Activated effector memory CD4-positive, alpha-beta T cell treated with Interleukin-2 at 50 U/mL for 16 hours (primary cell): ENCODE data around the gene LTB4R2.
A peak's percentile ranks its signal among the peaks of the same experiment; 100 is the strongest.
"Not testable (repeated sequence)": the region's sequence is repeated elsewhere in the genome, so short reads cannot be mapped to it uniquely, and the experiment has no call there.

Experiments
- DNase-seq: peaks from one replicate; pipeline ENCODE4 v3.0.0-alpha.2; 2020

LTB4R2 gene

GRCh38 chr14:24321212-24321975, 11.5 kb downstream of the LTB4R2 start:
- no peak for DNase-seq

GRCh38 chr14:24322672-24323071, 12.7 kb downstream of the LTB4R2 start:
- no peak for DNase-seq

- no peak for DNase-seq
These were observed 13.4 kb downstream of the LTB4R2 start for GRCh38 chr14:24323341-24323740.

GRCh38 chr14:24324024-24324423, 14.1 kb downstream of the LTB4R2 start:
- no peak for DNase-seq

GRCh38 chr14:24325041-24325530, 15.1 kb downstream of the LTB4R2 start:
- DNase-seq: no peak

GRCh38 chr14:24325963-24326362, 16.0 kb downstream of the LTB4R2 start:
- DNase-seq: no peak

- no peak for DNase-seq
These were observed 17.4 kb downstream of the LTB4R2 start for GRCh38 chr14:24327303-24327702.

- not testable (repeated sequence) for DNase-seq
These were observed 18.0 kb downstream of the LTB4R2 start for GRCh38 chr14:24327914-24328313.

- no peak for DNase-seq
These were observed 19.2 kb downstream of the LTB4R2 start for GRCh38 chr14:24329073-24329663.

- DNase-seq: peak; percentile 53
These were observed 19.8 kb downstream of the LTB4R2 start for GRCh38 chr14:24329736-24330135.

- no peak for DNase-seq
These were observed 21.2 kb downstream of the LTB4R2 start for GRCh38 chr14:24330973-24331674.

- DNase-seq: no peak
These were observed 21.9 kb downstream of the LTB4R2 start for GRCh38 chr14:24331731-24332267.

GRCh38 chr14:24332268-24332993, 22.5 kb downstream of the LTB4R2 start:
- DNase-seq: peak; percentile 82

GRCh38 chr14:24334431-24335291, 24.7 kb downstream of the LTB4R2 start, which contains the start of gene ADCY4:
TSS of gene ADCY4 (minus strand) at chr14:24335071. CDS start at chr14:24334652, 419 bp downstream.
- no peak for DNase-seq

- no peak for DNase-seq
These were observed 25.7 kb downstream of the LTB4R2 start for GRCh38 chr14:24335461-24336171.

- DNase-seq: no peak
These were observed 27.3 kb downstream of the LTB4R2 start for GRCh38 chr14:24337144-24337823.

GRCh38 chr14:24337824-24338175, 27.9 kb downstream of the LTB4R2 start:
- no peak for DNase-seq

- DNase-seq: no peak
These were observed 28.9 kb downstream of the LTB4R2 start for GRCh38 chr14:24338843-24339242.

GRCh38 chr14:24339284-24340151, 29.6 kb downstream of the LTB4R2 start, which contains the start of gene RIPK3:
TSS of gene RIPK3 (minus strand) at chr14:24339991. CDS start at chr14:24339826, 165 bp downstream.
- DNase-seq: peak; percentile 67
